WTC11 (cell line): ENCODE results near the gene SRMS.
"Not testable (repeated sequence)": the region's sequence is repeated elsewhere in the genome, so short reads cannot be mapped to it uniquely, and the experiment has no call there.

Source experiments
- CBFB ChIP-seq: sonication (generic); formaldehyde crosslinking; IDR thresholded peaks from 2 replicates; pipeline ENCODE4 v1.8.1; 2022; ENCODE audit warnings: mild to moderate bottlenecking, low read depth, missing genetic modification reagents
- CREB1 ChIP-seq: sonication (generic); formaldehyde crosslinking; IDR thresholded peaks from 2 replicates; pipeline ENCODE4 v1.8.0; 2023; ENCODE audit warnings: mild to moderate bottlenecking, missing genetic modification reagents
- CREM ChIP-seq: sonication (generic); formaldehyde crosslinking; IDR thresholded peaks from 2 replicates; pipeline ENCODE4 v1.8.1; 2022; ENCODE audit warnings: mild to moderate bottlenecking, missing genetic modification reagents, moderate library complexity
- ELF4 ChIP-seq: sonication (generic); formaldehyde crosslinking; IDR thresholded peaks from 2 replicates; pipeline ENCODE4 v1.8.1; 2022; ENCODE audit warnings: low read depth, mild to moderate bottlenecking, moderate library complexity, missing genetic modification reagents
- ESRRA ChIP-seq: sonication (generic); formaldehyde crosslinking; IDR thresholded peaks from 2 replicates; pipeline ENCODE4 v1.8.1; 2022; ENCODE audit warnings: mild to moderate bottlenecking, missing genetic modification reagents, borderline replicate concordance
- NR2C2 ChIP-seq: sonication (generic); formaldehyde crosslinking; IDR thresholded peaks from 2 replicates; pipeline ENCODE4 v1.8.0; 2022; ENCODE audit warnings: mild to moderate bottlenecking, missing genetic modification reagents
- RORB ChIP-seq: fragments of 250-450 bp; sonication (Bioruptor Pico); IDR thresholded peaks from 2 replicates; pipeline ENCODE4 v1.9.0; 2021; ENCODE audit warnings: mild to moderate bottlenecking
- SP1 ChIP-seq: sonication (generic); formaldehyde crosslinking; conservative IDR thresholded peaks from 2 replicates; pipeline ENCODE4 v1.8.1; 2022; ENCODE audit warnings: missing genetic modification reagents
- USF2 ChIP-seq: sonication (generic); formaldehyde crosslinking; IDR thresholded peaks from 2 replicates; pipeline ENCODE4 v1.8.1; 2023; ENCODE audit warnings: mild to moderate bottlenecking, missing genetic modification reagents, moderate library complexity
- ZNF512 ChIP-seq: sonication (generic); formaldehyde crosslinking; IDR thresholded peaks from 2 replicates; pipeline ENCODE4 v1.8.1; 2022; ENCODE audit warnings: missing genetic modification reagents, borderline replicate concordance
- TF ChIP-seq, protein P1 (sequence below): sonication (generic); formaldehyde crosslinking; IDR thresholded peaks from 2 replicates; pipeline ENCODE4 v1.8.1; 2023; ENCODE audit warnings: mild to moderate bottlenecking, missing genetic modification reagents, moderate library complexity
- TF ChIP-seq, protein P2 (sequence below): fragments of 200-600 bp; IDR thresholded peaks from 2 replicates; pipeline ENCODE4 v1.8.0; 2022; ENCODE audit warnings: antibody characterized with exemption
- TF ChIP-seq, protein P3 (sequence below): sonication (generic); formaldehyde crosslinking; IDR thresholded peaks from 2 replicates; pipeline ENCODE4 v1.8.0; 2022; ENCODE audit warnings: mild to moderate bottlenecking, missing genetic modification reagents

DNA sequence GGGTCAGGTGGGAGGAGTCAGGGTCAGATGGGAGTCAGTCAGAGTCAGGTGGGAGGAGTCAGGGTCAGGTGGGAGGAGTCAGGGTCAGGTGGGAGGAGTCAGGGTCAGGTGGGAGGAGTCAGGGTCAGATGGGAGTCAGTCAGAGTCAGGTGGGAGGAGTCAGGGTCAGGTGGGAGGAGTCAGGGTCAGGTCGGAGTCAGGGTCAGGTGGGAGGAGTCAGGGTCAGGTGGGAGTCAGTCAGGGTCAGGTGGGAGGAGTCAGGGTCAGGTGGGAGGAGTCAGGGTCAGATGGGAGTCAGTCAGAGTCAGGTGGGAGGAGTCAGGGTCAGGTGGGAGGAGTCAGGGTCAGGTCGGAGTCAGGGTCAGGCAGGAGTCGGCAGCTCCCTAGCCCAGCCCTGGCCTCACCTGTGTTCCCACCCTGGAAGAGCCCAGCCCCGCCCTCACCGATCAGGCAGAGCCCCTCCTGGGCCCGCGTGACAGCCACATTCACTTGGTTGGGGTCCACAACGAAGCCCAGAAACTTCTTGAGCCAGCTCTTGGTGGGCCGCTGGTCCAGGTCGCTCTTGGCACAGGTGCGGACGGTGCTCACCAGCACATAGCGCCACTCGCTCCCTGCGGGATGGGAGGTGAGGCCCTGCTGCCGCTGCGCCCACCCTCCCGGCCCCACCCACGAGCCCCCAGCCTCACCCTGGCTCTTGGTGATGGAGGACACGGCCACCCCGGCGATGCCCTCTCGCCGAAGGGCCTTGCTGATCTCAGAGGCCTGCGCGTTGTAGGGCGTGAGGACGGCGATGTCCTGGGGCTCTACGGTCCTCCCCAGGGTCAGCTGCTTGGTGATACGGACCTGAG lies 12.2 kb upstream of the SRMS start:
- TF ChIP-seq SP1 (CRISPR knock-in tag); RORB; ELF4 (CRISPR knock-in tag); ESRRA; CREM (CRISPR knock-in tag); NR2C2 (CRISPR knock-in tag); CBFB (CRISPR knock-in tag); ZNF512 (CRISPR knock-in tag); CREB1 (CRISPR knock-in tag): not testable (repeated sequence)
- TF ChIP-seq, protein P1, sequence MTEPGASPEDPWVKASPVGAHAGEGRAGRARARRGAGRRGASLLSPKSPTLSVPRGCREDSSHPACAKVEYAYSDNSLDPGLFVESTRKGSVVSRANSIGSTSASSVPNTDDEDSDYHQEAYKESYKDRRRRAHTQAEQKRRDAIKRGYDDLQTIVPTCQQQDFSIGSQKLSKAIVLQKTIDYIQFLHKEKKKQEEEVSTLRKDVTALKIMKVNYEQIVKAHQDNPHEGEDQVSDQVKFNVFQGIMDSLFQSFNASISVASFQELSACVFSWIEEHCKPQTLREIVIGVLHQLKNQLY (CRISPR knock-in tag), result not testable (repeated sequence)
- TF ChIP-seq, protein P2, sequence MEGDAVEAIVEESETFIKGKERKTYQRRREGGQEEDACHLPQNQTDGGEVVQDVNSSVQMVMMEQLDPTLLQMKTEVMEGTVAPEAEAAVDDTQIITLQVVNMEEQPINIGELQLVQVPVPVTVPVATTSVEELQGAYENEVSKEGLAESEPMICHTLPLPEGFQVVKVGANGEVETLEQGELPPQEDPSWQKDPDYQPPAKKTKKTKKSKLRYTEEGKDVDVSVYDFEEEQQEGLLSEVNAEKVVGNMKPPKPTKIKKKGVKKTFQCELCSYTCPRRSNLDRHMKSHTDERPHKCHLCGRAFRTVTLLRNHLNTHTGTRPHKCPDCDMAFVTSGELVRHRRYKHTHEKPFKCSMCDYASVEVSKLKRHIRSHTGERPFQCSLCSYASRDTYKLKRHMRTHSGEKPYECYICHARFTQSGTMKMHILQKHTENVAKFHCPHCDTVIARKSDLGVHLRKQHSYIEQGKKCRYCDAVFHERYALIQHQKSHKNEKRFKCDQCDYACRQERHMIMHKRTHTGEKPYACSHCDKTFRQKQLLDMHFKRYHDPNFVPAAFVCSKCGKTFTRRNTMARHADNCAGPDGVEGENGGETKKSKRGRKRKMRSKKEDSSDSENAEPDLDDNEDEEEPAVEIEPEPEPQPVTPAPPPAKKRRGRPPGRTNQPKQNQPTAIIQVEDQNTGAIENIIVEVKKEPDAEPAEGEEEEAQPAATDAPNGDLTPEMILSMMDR, result not testable (repeated sequence)
- TF ChIP-seq, protein P3, sequence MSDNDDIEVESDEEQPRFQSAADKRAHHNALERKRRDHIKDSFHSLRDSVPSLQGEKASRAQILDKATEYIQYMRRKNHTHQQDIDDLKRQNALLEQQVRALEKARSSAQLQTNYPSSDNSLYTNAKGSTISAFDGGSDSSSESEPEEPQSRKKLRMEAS (CRISPR knock-in tag), result not testable (repeated sequence)
- TF ChIP-seq USF2, result peak; percentile 43
